SIG-M5 (cell line): Measurements from ENCODE around the gene DBET.
"Not testable (repeated sequence)": the region's sequence is repeated elsewhere in the genome, so short reads cannot be mapped to it uniquely, and the experiment has no call there.

Experiments
- DNase-seq: peaks from one replicate; lab custom pipeline; 2025; lab: John Stamatoyannopoulos, UW

The DBET gene

GRCh38 chr4:190049378-190050239, 14.7 kb upstream of the DBET start:
- DNase-seq: not testable (repeated sequence)

- DNase-seq: not testable (repeated sequence)
Observed at GRCh38 chr4:190058997-190059396, 5.3 kb upstream of the DBET start.

GRCh38 chr4:190064805-190065204, 503 bp downstream of the DBET start:
- DNase-seq: not testable (repeated sequence)

- DNase-seq: not testable (repeated sequence)
Observed at GRCh38 chr4:190068351-190068750, 4.0 kb downstream of the DBET start.

- not testable (repeated sequence) for DNase-seq
Observed at GRCh38 chr4:190093052-190093451, 28.8 kb downstream of the DBET start.

- DNase-seq: not testable (repeated sequence)
Observed at GRCh38 chr4:190094031-190094430, 29.7 kb downstream of the DBET start.

GRCh38 chr4:190095335-190095734, 31.0 kb downstream of the DBET start:
- DNase-seq: not testable (repeated sequence)

- DNase-seq: not testable (repeated sequence)
Observed at GRCh38 chr4:190099605-190100004, 35.3 kb downstream of the DBET start.

GRCh38 chr4:190101525-190101924, 37.2 kb downstream of the DBET start:
- not testable (repeated sequence) for DNase-seq

- not testable (repeated sequence) for DNase-seq
Observed at GRCh38 chr4:190106191-190106590, 41.9 kb downstream of the DBET start.

GRCh38 chr4:190106611-190107480, 42.5 kb downstream of the DBET start:
- not testable (repeated sequence) for DNase-seq

- DNase-seq: not testable (repeated sequence)
Observed at GRCh38 chr4:190107766-190108485, 43.6 kb downstream of the DBET start.

- not testable (repeated sequence) for DNase-seq
Observed at GRCh38 chr4:190108756-190109155, 44.5 kb downstream of the DBET start.

GRCh38 chr4:190109390-190110011, 45.2 kb downstream of the DBET start:
- not testable (repeated sequence) for DNase-seq

GRCh38 chr4:190110033-190110432, 45.7 kb downstream of the DBET start:
- not testable (repeated sequence) for DNase-seq

- not testable (repeated sequence) for DNase-seq
Observed at GRCh38 chr4:190110570-190111295, 46.4 kb downstream of the DBET start.

- not testable (repeated sequence) for DNase-seq
Observed at GRCh38 chr4:190112879-190113278, 48.6 kb downstream of the DBET start.

- not testable (repeated sequence) for DNase-seq
Observed at GRCh38 chr4:190114991-190115390, 50.7 kb downstream of the DBET start.
